Upper lobe of left lung (tissue), 4 donors: ENCODE results near the gene TMEM198.

Experiments
- CTCF ChIP-seq, 6 experiments: fragments of 450-650 bp in 4 of 6; fragments of 200-600 bp in 2 of 6; sonication (generic) in 2 of 6; IDR thresholded peaks; one replicate each; pipeline ENCODE4 v1.5.1; 2016 to 2019; ENCODE audit warnings: antibody characterized with exemption in 6 of 6
- EP300 ChIP-seq, 4 donors: sonication (generic); formaldehyde crosslinking; IDR thresholded peaks; one replicate each; pipeline ENCODE4 v1.5.1; 2017; ENCODE audit warnings: antibody characterized with exemption in 4 of 4, control low read depth in 2 of 4
- POLR2A ChIP-seq, 4 donors: fragments of 450-650 bp; IDR thresholded peaks; one replicate each; pipeline ENCODE4 v1.5.1; 2016 to 2017; ENCODE audit warnings: antibody characterized with exemption in 4 of 4, mild to moderate bottlenecking in 2 of 4
- POLR2AphosphoS5 ChIP-seq, 2 donors: sonication (generic); formaldehyde crosslinking; IDR thresholded peaks; one replicate each; pipeline ENCODE4 v1.5.1; 2017; ENCODE audit warnings: antibody characterized with exemption in 2 of 2

DNA sequence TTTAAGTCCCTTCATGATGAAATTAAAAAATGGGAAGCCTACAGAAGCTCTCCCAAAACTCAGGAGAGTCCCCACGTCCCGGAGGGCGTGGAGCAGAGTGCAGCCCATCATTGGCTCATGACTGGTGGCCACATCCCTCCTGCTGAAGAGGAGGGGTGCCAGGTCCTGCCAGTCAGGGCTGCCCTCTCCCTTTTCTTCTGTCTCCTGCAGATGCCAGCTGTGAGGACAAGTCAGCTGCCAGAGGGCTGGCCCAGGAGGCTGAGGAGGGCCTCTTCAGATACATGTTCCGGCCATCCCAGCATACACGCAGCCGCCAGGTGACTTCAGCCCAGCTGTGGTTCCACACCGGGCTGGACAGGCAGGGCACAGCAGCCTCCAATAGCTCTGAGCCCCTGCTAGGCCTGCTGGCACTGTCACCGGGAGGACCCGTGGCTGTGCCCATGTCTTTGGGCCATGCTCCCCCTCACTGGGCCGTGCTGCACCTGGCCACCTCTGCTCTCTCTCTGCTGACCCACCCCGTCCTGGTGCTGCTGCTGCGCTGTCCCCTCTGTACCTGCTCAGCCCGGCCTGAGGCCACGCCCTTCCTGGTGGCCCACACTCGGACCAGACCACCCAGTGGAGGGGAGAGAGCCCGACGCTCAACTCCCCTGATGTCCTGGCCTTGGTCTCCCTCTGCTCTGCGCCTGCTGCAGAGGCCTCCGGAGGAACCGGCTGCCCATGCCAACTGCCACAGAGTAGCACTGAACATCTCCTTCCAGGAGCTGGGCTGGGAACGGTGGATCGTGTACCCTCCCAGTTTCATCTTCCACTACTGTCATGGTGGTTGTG is 30.9 kb downstream of the TMEM198 start:
- TF ChIP-seq POLR2AphosphoS5 (IDR thresholded peaks at IDR 0.05), result no peak
- no peak for TF ChIP-seq CTCF (IDR thresholded peaks at IDR 0.05)
- no peak for TF ChIP-seq POLR2A (IDR thresholded peaks at IDR 0.05)
- TF ChIP-seq EP300 (IDR thresholded peaks at IDR 0.05), result no peak
